Measurements from ENCODE around the gene ABI3.
"Not testable (repeated sequence)": the region's sequence is repeated elsewhere in the genome, so short reads cannot be mapped to it uniquely, and the experiment has no call there.

ABI3 gene

GRCh38 chr17:49210158-49211029, at the start of gene ABI3, which contains the start of gene GNGT2:
ABI3 (plus strand) TSS chr17:49210707; CDS start chr17:49210725, 18 bp downstream.
GNGT2 (minus strand) TSS chr17:49210574; CDS start chr17:49207422, 3,152 bp downstream.
- no peak for DNase-seq

GRCh38 chr17:49162866-49163265, 47.6 kb upstream of the ABI3 start:
- DNase-seq: no peak

GRCh38 chr17:49165143-49165542, 45.4 kb upstream of the ABI3 start:
- no peak for DNase-seq

GRCh38 chr17:49168706-49169105, 41.8 kb upstream of the ABI3 start:
- DNase-seq: no peak

- DNase-seq: no peak
Observed at GRCh38 chr17:49170216-49170615, 40.3 kb upstream of the ABI3 start.

- not testable (repeated sequence) for DNase-seq
Observed at GRCh38 chr17:49170711-49171110, 39.8 kb upstream of the ABI3 start.

GRCh38 chr17:49175978-49176377, 34.5 kb upstream of the ABI3 start:
- not testable (repeated sequence) for DNase-seq

- peak; percentile 57 for DNase-seq
Observed at GRCh38 chr17:49180303-49180702, 30.2 kb upstream of the ABI3 start.

GRCh38 chr17:49180998-49181635, 29.4 kb upstream of the ABI3 start:
- DNase-seq: no peak

- DNase-seq: no peak
Observed at GRCh38 chr17:49183341-49183740, 27.2 kb upstream of the ABI3 start.

- DNase-seq: no peak
Observed at GRCh38 chr17:49183801-49184200, 26.7 kb upstream of the ABI3 start.

GRCh38 chr17:49184522-49184921, 26.0 kb upstream of the ABI3 start:
- DNase-seq: not testable (repeated sequence)

- not testable (repeated sequence) for DNase-seq
Observed at GRCh38 chr17:49185381-49185780, 25.1 kb upstream of the ABI3 start.

GRCh38 chr17:49187301-49187700, 23.2 kb upstream of the ABI3 start:
- DNase-seq: no peak

GRCh38 chr17:49190932-49191331, 19.6 kb upstream of the ABI3 start:
- no peak for DNase-seq

GRCh38 chr17:49191409-49191916, 19.0 kb upstream of the ABI3 start:
- no peak for DNase-seq

- DNase-seq: peak; percentile 97
Observed at GRCh38 chr17:49191917-49192741, 18.4 kb upstream of the ABI3 start.

GRCh38 chr17:49193513-49194296, 16.8 kb upstream of the ABI3 start:
- no peak for DNase-seq

- DNase-seq: no peak
Observed at GRCh38 chr17:49194297-49194607, 16.3 kb upstream of the ABI3 start.

- no peak for DNase-seq
Observed at GRCh38 chr17:49195751-49196150, 14.8 kb upstream of the ABI3 start.

- DNase-seq: no peak
Observed at GRCh38 chr17:49196520-49196919, 14.0 kb upstream of the ABI3 start.

GRCh38 chr17:49197346-49197998, 13.0 kb upstream of the ABI3 start:
- DNase-seq: no peak

Measured in activated T-cell treated with anti-CD3 and anti-CD28 coated beads for 4 hours (primary cell).